ELR (cell line): Measurements from ENCODE around the gene PRDM12.
"Not testable (repeated sequence)": the region's sequence is repeated elsewhere in the genome, so short reads cannot be mapped to it uniquely, and the experiment has no call there.

ENCODE experiments used
- DNase-seq: peaks from one replicate; pipeline ENCODE4 v3.0.0-alpha.2; 2015; ENCODE audit warnings: low read depth

PRDM12 gene

GRCh38 chr9:130665431-130666392, 1.3 kb downstream of the PRDM12 start:
- DNase-seq = peak; percentile 19

GRCh38 chr9:130666393-130667119, 2.2 kb downstream of the PRDM12 start:
- DNase-seq = no peak

GRCh38 chr9:130667120-130667435, 2.7 kb downstream of the PRDM12 start:
- DNase-seq = peak; percentile 22

GRCh38 chr9:130668196-130668595, 3.8 kb downstream of the PRDM12 start:
- no peak for DNase-seq

GRCh38 chr9:130668659-130669058, 4.3 kb downstream of the PRDM12 start:
- DNase-seq = no peak

- no peak for DNase-seq
These were observed 5.6 kb downstream of the PRDM12 start for GRCh38 chr9:130669965-130670364.

GRCh38 chr9:130670644-130671043, 6.2 kb downstream of the PRDM12 start:
- DNase-seq = no peak

GRCh38 chr9:130672466-130672865, 8.1 kb downstream of the PRDM12 start:
- DNase-seq = no peak

GRCh38 chr9:130672933-130673615, 8.7 kb downstream of the PRDM12 start:
- DNase-seq = no peak

- no peak for DNase-seq
These were observed 11.0 kb downstream of the PRDM12 start for GRCh38 chr9:130675396-130675795.

GRCh38 chr9:130677252-130677651, 12.9 kb downstream of the PRDM12 start:
- no peak for DNase-seq

GRCh38 chr9:130680836-130681768, 16.7 kb downstream of the PRDM12 start:
- DNase-seq = peak; percentile 92

GRCh38 chr9:130681769-130682420, 17.5 kb downstream of the PRDM12 start:
- peak; percentile 54 for DNase-seq

GRCh38 chr9:130682421-130683121, 18.2 kb downstream of the PRDM12 start:
- peak; percentile 90 for DNase-seq

GRCh38 chr9:130685104-130685503, 20.7 kb downstream of the PRDM12 start:
- no peak for DNase-seq

GRCh38 chr9:130685945-130686344, 21.6 kb downstream of the PRDM12 start:
- not testable (repeated sequence) for DNase-seq

- DNase-seq = no peak
These were observed 23.2 kb downstream of the PRDM12 start for GRCh38 chr9:130687615-130688014.

- no peak for DNase-seq
These were observed 23.7 kb downstream of the PRDM12 start for GRCh38 chr9:130688072-130688471.

- no peak for DNase-seq
These were observed 25.2 kb downstream of the PRDM12 start for GRCh38 chr9:130689572-130689936.

GRCh38 chr9:130689937-130690700, 25.7 kb downstream of the PRDM12 start:
- peak; percentile 98 for DNase-seq
